ENCODE measurements around the gene GPR75.
A peak's percentile ranks its signal among the peaks of the same experiment; 100 is the strongest.
"Not testable (repeated sequence)": the region's sequence is repeated elsewhere in the genome, so short reads cannot be mapped to it uniquely, and the experiment has no call there.

Gene GPR75

DNA sequence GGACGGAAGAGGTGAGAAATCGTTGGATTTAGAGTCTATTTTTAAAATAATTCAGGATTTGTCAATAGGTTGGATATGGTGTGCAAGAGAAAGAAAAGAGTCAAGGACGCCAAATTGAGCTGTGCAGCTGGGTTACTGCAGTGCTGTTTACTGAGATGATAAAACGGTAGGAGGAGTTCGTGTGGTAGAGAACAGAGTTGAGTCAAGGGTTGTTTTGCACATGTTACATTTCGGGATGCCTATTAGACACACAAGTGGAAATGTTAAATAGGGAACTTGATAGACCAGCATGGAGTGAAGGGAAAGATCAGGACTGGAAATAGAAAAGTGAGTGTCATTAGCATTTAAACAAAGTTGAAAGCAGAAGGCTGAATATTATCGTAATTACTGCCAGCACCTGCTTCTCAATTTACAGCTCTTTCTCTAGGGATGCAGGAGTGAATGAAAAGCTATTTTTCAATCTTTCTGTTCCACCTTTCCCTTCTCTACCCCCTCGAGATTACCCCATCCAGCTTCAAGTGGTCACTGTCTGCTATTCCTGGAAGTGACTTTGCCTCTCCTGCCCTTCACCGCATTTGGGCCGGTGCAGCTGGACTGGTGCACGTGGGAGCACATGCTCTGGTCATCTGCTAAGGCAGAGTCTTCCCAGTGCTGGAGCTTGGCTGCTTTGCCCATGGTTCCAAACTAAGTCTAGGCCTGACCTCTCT lies 30.3 kb downstream of the GPR75 start:
- H3K27ac ChIP-seq, result no peak overlapping the region
- TF ChIP-seq, protein P1, sequence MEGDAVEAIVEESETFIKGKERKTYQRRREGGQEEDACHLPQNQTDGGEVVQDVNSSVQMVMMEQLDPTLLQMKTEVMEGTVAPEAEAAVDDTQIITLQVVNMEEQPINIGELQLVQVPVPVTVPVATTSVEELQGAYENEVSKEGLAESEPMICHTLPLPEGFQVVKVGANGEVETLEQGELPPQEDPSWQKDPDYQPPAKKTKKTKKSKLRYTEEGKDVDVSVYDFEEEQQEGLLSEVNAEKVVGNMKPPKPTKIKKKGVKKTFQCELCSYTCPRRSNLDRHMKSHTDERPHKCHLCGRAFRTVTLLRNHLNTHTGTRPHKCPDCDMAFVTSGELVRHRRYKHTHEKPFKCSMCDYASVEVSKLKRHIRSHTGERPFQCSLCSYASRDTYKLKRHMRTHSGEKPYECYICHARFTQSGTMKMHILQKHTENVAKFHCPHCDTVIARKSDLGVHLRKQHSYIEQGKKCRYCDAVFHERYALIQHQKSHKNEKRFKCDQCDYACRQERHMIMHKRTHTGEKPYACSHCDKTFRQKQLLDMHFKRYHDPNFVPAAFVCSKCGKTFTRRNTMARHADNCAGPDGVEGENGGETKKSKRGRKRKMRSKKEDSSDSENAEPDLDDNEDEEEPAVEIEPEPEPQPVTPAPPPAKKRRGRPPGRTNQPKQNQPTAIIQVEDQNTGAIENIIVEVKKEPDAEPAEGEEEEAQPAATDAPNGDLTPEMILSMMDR (conservative IDR thresholded peaks at IDR 0.05), result no peak

DNA sequence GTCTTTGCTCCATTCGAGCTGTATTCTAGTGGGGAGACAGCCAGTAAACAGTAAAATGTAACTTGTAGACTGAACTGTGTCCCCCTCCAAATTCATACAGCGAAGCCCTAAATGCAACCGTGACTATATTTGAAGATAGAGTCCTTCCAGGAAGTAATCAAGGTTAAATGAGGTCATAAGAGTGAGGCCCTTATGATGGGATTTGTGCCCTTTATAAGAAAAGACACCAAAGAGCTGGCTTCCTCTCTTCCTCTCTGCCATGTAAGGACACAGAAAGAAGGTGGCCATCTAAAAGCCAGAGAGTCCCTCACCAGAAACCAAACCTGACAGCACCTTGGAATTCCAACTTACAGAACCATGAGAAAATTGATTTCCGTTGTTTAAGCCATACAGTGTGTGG lies 31.4 kb downstream of the GPR75 start:
- H3K27ac ChIP-seq, result no peak overlapping the region
- TF ChIP-seq, protein P1 (conservative IDR thresholded peaks at IDR 0.05), result no peak

DNA sequence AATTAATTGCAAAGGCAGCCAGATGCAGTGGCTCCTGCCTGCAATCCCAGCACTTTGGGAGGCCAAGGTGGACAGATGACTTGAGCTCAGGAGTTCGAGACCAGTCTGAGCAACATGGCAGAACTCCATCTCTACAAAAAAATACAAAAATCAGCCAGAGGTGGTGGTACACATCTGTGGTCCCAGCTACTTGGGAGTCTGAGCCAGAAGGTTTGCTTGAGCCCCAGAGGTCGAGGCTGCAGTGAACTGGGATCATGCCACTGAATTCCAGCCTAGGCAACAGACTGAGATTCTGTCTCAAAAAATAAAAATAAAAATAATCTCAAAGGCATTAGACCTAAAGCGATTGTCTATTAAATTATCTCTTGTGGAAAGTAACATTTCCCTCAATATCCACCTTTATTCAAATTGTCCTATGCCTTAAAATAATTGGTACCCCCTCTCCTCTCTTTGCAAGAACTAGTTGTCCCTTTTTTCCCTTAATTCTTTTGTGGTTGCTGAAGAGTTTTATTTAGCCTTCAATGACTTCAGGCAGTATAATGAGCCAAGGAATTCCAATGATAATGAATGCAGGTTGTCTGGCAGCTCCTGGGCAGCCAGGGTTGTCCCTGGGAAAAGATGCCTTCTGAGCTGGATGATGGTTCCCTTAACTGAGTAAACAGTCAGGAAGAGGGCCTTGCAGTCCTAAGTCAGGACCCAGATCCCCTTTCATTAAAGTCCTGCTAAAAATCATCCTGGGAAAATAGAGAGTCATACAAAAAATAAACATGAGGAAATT lies 32.2 kb downstream of the GPR75 start:
- TF ChIP-seq, protein P1 (conservative IDR thresholded peaks at IDR 0.05), result no peak
- H3K27ac ChIP-seq, result no peak overlapping the region

DNA sequence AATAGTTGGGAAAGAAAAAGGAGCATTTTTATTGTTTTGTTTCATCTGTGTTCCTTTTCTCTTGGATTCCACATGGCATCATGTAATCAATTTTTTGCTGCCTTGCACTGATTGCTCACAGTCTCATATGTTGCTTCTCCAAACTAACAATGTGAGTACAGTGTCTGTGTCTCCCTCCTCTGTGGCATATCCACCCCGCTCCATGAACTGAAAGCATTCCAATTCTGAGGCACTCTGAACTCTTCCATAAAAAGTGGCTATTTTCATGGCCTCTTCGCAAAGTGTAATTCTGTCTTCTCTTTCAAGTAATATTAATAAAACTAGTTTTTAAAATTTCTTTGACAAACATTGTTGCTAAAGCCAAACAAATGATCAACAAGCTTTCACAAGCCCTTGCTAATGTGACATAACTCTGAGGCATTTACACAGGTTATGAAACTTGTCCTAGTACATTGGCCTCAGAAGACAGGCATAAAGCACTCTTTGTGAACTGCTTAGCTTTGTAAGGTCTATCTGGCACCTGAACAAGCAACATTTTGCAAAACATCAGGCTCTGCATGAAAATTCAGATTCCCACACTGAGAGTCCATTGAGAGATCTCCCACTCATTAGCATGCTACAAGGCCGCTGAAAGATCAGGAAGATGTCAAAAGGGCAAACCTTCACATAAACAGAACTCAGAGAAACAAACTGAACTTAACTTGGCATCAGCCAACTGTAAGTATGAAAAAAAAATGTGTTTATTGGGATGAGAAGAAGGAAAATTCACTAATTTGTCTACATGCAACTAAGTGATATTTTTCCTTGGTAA lies 33.0 kb downstream of the GPR75 start:
- TF ChIP-seq, protein P1 (conservative IDR thresholded peaks at IDR 0.05), result no peak
- no peak overlapping the region for H3K27ac ChIP-seq

DNA sequence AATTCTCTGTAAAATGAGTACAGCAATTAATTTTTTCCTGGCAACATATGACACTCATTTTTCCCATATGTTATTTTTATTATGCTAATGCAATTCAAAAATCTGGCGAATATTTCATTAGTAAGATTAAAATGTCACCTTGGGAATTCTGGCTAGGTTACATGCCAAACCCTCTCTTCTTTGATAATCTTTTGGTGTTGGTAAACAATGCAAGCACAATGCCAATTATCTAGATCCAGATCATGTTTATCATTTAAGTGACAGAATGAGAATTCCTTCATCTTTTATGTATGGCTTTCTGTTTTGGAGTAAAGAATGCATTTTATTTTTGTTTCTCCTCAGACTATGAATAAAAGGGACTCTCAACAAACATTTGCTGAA lies 33.7 kb downstream of the GPR75 start:
- no peak overlapping the region for H3K27ac ChIP-seq
- TF ChIP-seq, protein P1 (conservative IDR thresholded peaks at IDR 0.05), result no peak

DNA sequence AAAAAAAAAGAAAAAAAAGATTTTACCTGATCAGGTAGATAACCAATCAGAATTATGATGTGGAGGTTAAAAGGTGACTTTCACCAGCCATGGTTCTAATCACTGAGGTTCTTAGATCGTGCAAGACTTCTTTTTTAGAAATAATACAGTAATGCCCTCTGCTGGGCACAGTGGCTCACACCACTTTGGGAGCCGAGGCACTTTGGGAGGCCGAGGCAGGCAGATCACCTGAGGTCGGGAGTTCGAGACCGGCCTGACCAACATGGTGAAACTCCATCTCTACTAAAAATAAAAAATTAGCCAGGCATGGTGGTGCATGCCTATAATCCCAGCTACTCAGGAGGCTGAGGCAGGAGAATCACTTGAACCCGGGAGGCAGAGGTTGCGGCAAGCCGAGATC lies 36.1 kb downstream of the GPR75 start:
- TF ChIP-seq, protein P1 (conservative IDR thresholded peaks at IDR 0.05), result peak; percentile 19; the same call in 1 of the 2 replicates

DNA sequence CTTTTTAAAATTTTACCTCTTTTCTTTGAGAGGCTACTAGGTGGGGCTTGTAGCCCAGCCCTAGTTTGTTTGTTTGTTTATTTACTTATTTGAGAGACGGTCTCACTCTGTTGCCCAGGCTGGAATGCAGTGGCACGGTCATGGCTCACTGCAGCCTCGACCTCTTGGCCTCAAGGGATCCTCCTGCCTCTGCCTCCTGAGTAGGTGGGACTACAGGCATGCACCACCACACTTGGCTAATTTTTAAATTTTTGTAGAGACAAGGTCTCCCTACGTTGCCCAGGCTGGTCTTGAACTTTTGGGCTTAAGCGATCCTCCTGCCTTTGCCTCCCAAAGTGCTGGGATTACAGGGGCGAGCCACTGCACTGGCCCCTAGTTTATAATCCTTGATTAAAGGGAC lies 38.0 kb downstream of the GPR75 start:
- TF ChIP-seq, protein P1 (conservative IDR thresholded peaks at IDR 0.05), result no peak
- H3K27ac ChIP-seq, result no peak overlapping the region

More for the DNA sequence above, 36.1 kb downstream of the GPR75 start:
- H3K27ac ChIP-seq, result not testable (repeated sequence)

All from VCaP (cell line).